Measurements from ENCODE around the gene SDF2L1.
A peak's percentile ranks its signal among the peaks of the same experiment; 100 is the strongest.
"Not testable (repeated sequence)": the region's sequence is repeated elsewhere in the genome, so short reads cannot be mapped to it uniquely, and the experiment has no call there.

Gene SDF2L1

GRCh38 chr22:21641789-21642583 is at the start of gene SDF2L1:
Gene SDF2L1, plus strand, starts transcription at chr22:21642302. Its CDS starts 35 bp downstream, at chr22:21642337.
- peak; percentile 94 for DNase-seq

- DNase-seq = no peak
Measured at GRCh38 chr22:21592422-21592821, 49.7 kb upstream of the SDF2L1 start.

- DNase-seq = no peak
Measured at GRCh38 chr22:21593406-21594232, 48.5 kb upstream of the SDF2L1 start.

GRCh38 chr22:21594865-21595452 is 47.1 kb upstream of the SDF2L1 start:
- DNase-seq = no peak

- not testable (repeated sequence) for DNase-seq
Measured at GRCh38 chr22:21596356-21597135, 45.6 kb upstream of the SDF2L1 start.

- DNase-seq = no peak
Measured at GRCh38 chr22:21598302-21598701, 43.8 kb upstream of the SDF2L1 start.

GRCh38 chr22:21599053-21599893 is 42.8 kb upstream of the SDF2L1 start:
- no peak for DNase-seq

- DNase-seq = no peak
Measured at GRCh38 chr22:21602579-21602978, 39.5 kb upstream of the SDF2L1 start.

GRCh38 chr22:21603973-21604372 is 38.1 kb upstream of the SDF2L1 start:
- no peak for DNase-seq

- no peak for DNase-seq
Measured at GRCh38 chr22:21605887-21606564, 36.1 kb upstream of the SDF2L1 start.

GRCh38 chr22:21606775-21607174 is 35.3 kb upstream of the SDF2L1 start:
- no peak for DNase-seq

- DNase-seq = not testable (repeated sequence)
Measured at GRCh38 chr22:21609556-21610157, 32.4 kb upstream of the SDF2L1 start.

- DNase-seq = no peak
Measured at GRCh38 chr22:21611210-21611977, 30.7 kb upstream of the SDF2L1 start.

GRCh38 chr22:21612858-21613257 is 29.2 kb upstream of the SDF2L1 start:
- no peak for DNase-seq

- DNase-seq = no peak
Measured at GRCh38 chr22:21613553-21614233, 28.4 kb upstream of the SDF2L1 start.

- no peak for DNase-seq
Measured at GRCh38 chr22:21615731-21616130, 26.4 kb upstream of the SDF2L1 start.

GRCh38 chr22:21617337-21617736 is 24.8 kb upstream of the SDF2L1 start:
- DNase-seq = not testable (repeated sequence)

- no peak for DNase-seq
Measured at GRCh38 chr22:21621025-21621424, 21.1 kb upstream of the SDF2L1 start.
